Kidney (tissue), 14 donors: ENCODE measurements around the gene MAN1A1. TPM values are rescaled to one million over a fixed set of nuclear protein-coding genes. Genes with fewer than 3 reads are reported as not detected.

Experiments
- DNase-seq, 5 donors: peaks; one replicate each; pipeline ENCODE4 v3.0.0-alpha.2; 2013 to 2020
- FAIRE-seq: peaks from 2 replicates; lab custom pipeline; 2012; peaks lifted over from hg19 to GRCh38; lab: Jason Lieb, UNC
- H3K27ac ChIP-seq, 2 donors: one replicate each; pipeline ENCODE4 v1.7.0; 2013; ENCODE audit warnings: low read depth in 2 of 2, low read length in 2 of 2, inconsistent platforms in 1 of 2
- H3K27me3 ChIP-seq: one replicate; pipeline ENCODE4 v1.7.1; 2013; ENCODE audit warnings: low read length, inconsistent platforms; ENCODE audit not compliant: control insufficient read depth, insufficient read depth
- H3K36me3 ChIP-seq, 3 donors: one replicate each; pipeline versions ENCODE4 v1.7.0 to v1.7.1; 2013; ENCODE audit warnings: low read length in 3 of 3, control low read depth in 1 of 3, inconsistent platforms in 1 of 3; ENCODE audit not compliant: insufficient read depth in 3 of 3, control insufficient read depth in 2 of 3
- H3K4me1 ChIP-seq, 3 donors: one replicate each; pipeline versions ENCODE4 v1.7.0 to v1.7.1; 2013; ENCODE audit warnings: low read length in 3 of 3, inconsistent platforms in 1 of 3, low read depth in 1 of 3; ENCODE audit not compliant: control insufficient read depth in 2 of 3, insufficient read depth in 2 of 3
- H3K4me3 ChIP-seq, 3 donors: one replicate each; pipeline versions ENCODE4 v1.7.0 to v1.8.1; 2013; ENCODE audit warnings: low read length in 3 of 3, control low read depth in 1 of 3, inconsistent platforms in 1 of 3
- H3K9ac ChIP-seq, 3 donors: one replicate each; pipeline versions ENCODE4 v1.7.0 to v1.7.1; 2013; ENCODE audit warnings: low read length in 3 of 3, control low read depth in 1 of 3, inconsistent platforms in 1 of 3
- H3K9me3 ChIP-seq, 3 donors: one replicate each; pipeline versions ENCODE4 v1.7.0 to v1.7.1; 2013; ENCODE audit warnings: low read length in 3 of 3, control low read depth in 1 of 3, inconsistent platforms in 1 of 3; ENCODE audit not compliant: control insufficient read depth in 2 of 3, insufficient read depth in 1 of 3
- intact Hi-C: fragments of 100-400 bp; cut with DNase I; formaldehyde crosslinking; loops from one replicate; pipeline ENCODE4 v1.11.1; 2022
- polyA plus RNA-seq: library from polyadenylated mRNA; stranded (reverse); fragments of 350-450 nt; fragmentation: Illumina TruSeq; extraction: RNeasy Lipid Tissue Mini Kit (QIAGEN cat#74804); gene quantifications from one replicate; pipeline ENCODE4 v1.2.3, GENCODE V29; 2014; ENCODE audit warnings: low read depth, low replicate concordance; ENCODE audit not compliant: insufficient read depth
- total RNA-seq: library from RNA; stranded (reverse); fragmentation: NEBNext Ultra II Directional; extraction: Animal tissue kit (Norgen Biotek cat#: 25700); gene quantifications from one replicate; pipeline ENCODE4 v1.2.1, GENCODE V29; 2021
- TF ChIP-seq, protein P1 (sequence below): IDR thresholded peaks from 3 replicates; pipeline ENCODE4 v1.5.1; 2012; ENCODE audit warnings: mild to moderate bottlenecking, moderate library complexity, borderline replicate concordance; ENCODE audit not compliant: insufficient read depth; ENCODE audit errors: extremely low read depth
- donor health status: control.
- donor health status: control.
- donor health status: control.
- donor health status: control.
- donor health status: control.
- donor health status: DM: yes; HTN: yes; CAD: no.
- donor health status: Normal renal cell carcinoma (clear cell type).

The MAN1A1 gene
- total and polyA plus RNA-seq, 2 donors from 2014 or later: 30.4 to 68.5 TPM

DNA sequence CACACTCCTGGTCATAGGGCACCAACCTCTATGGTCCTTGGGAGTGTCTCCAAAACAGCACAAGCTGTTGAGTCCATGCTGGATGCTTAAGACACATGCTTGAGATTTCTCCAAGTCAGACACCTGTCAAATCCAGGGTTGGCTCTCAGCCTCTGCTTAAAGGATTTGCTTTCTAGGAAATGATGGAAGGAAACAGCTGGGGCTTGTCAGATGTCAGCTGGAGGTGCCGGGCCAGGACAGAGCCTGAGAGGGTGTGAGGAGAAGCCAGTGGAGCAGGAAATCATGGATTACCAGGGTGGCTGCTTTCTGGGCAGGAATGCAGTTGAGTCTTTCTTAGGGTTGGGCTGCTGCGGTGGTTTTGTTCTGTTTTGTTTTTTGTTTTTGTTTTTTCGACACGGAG is 188.1 kb downstream of the MAN1A1 start:
- DNase-seq (peak in 3 of 5 donors; percentile 43 to 68 (median 47)), FAIRE-seq (no peak)
- Histone ChIP-seq H3K9me3 (no peaks in the 10 kb centered on the region), H3K27ac (no peak overlapping the region), H3K36me3 (no peaks in the 10 kb centered on the region), H3K4me3 (no peak overlapping the region), H3K4me1 (peaks cover 0 to 14% (median 0%) of the 10 kb centered on the region in 3 donors), H3K27me3 (no peaks in the 10 kb centered on the region), H3K9ac (no peak overlapping the region)
- intact Hi-C loops: no loop called here
- TF ChIP-seq, protein P1, sequence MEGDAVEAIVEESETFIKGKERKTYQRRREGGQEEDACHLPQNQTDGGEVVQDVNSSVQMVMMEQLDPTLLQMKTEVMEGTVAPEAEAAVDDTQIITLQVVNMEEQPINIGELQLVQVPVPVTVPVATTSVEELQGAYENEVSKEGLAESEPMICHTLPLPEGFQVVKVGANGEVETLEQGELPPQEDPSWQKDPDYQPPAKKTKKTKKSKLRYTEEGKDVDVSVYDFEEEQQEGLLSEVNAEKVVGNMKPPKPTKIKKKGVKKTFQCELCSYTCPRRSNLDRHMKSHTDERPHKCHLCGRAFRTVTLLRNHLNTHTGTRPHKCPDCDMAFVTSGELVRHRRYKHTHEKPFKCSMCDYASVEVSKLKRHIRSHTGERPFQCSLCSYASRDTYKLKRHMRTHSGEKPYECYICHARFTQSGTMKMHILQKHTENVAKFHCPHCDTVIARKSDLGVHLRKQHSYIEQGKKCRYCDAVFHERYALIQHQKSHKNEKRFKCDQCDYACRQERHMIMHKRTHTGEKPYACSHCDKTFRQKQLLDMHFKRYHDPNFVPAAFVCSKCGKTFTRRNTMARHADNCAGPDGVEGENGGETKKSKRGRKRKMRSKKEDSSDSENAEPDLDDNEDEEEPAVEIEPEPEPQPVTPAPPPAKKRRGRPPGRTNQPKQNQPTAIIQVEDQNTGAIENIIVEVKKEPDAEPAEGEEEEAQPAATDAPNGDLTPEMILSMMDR: no peak

DNA sequence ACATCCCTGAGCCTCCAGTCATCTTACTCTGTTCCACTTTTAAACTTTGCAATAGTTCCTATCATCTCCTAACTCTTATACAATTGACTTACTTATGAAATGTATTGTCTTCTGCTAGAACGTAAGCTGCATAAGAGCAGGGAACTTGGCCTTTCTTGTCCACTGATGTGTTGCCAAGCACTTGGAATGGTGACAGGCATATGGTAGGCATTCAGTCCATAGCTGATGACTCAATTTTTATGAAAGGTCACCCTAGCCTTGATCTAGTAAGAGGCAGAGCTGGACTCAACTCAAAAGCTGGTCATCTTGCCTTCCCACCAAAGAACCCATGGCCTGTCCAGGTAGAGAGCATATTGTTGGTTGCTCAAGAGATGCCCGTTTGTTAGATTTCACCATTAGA is 188.7 kb downstream of the MAN1A1 start:
- FAIRE-seq (no peak), DNase-seq (no peak)
- no peak overlapping the region for H3K27ac ChIP-seq
- TF ChIP-seq, protein P1: no peak
- no peaks in the 10 kb centered on the region for H3K27me3 ChIP-seq
- peaks cover 0 to 14% (median 0%) of the 10 kb centered on the region in 3 donors for H3K4me1 ChIP-seq
- H3K36me3 ChIP-seq: no peaks in the 10 kb centered on the region
- no peak overlapping the region for H3K9ac ChIP-seq
- H3K9me3 ChIP-seq: no peaks in the 10 kb centered on the region
- intact Hi-C loops: no loop called here
- no peak overlapping the region for H3K4me3 ChIP-seq

DNA sequence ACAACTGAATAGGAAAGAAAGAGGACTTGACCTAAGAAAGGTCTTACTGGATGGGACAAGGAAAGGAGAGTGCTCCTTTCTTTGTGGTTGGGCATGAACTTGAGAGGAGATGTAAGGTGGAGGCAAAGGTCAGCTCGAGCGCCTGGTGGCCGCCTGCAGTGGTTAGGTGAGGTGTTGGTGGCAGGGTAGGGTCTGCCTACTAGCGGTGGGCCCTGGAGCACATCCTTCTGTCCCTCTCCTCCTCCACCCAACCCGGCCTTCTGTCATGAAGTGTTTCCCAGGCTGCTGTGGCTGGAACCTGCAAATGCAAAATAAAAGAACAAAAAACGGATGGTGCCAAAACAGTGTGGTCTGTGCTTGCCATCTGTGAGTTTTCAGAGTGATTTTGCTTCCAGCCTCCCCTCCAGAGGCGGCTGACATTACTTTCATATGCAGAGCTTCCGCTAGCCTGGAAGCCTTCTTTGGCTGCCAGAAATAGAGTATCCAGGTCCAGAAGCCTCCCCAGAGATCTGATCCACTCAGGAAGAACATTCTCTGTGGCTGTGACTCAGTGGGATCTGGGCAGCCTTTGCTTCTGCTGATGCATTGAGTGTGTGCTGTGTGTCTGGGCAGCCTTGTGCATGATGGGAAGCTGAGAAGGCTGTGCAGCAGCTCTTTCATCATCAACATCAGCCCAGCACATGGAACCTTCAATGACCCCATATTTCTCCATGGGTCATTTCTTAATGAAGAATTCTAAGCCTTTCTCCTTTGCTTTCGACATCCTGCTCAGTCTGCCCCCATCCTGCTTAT is 191.3 kb downstream of the MAN1A1 start:
- Histone ChIP-seq H3K36me3 (no peaks in the 10 kb centered on the region), H3K27ac (no peak overlapping the region), H3K4me3 (no peak overlapping the region), H3K27me3 (no peaks in the 10 kb centered on the region), H3K9ac (no peak overlapping the region), H3K4me1 (peaks cover 0 to 14% (median 0%) of the 10 kb centered on the region in 3 donors), H3K9me3 (no peaks in the 10 kb centered on the region)
- intact Hi-C loops: no loop called here
- DNase-seq (no peak), FAIRE-seq (no peak)
- TF ChIP-seq, protein P1: no peak
